Cardiac fibroblast (primary cell): Measurements from ENCODE around the gene ATXN1.
A peak's percentile ranks its signal among the peaks of the same experiment; 100 is the strongest.

ENCODE experiments used
- DNase-seq, 2 donors: peaks; one replicate each; pipeline versions ENCODE4 v3.0.0 to v3.0.0-alpha.2; 2010; ENCODE audit warnings: low read depth in 2 of 2
- H3K4me3 ChIP-seq, 2 donors: replicated peaks in 1 of 2; 1 replicate in 1 of 2; 2 replicates in 1 of 2; pipeline ENCODE4 v1.5.1; 2011; ENCODE audit warnings: low read depth in 2 of 2, low read length in 2 of 2, mild to moderate bottlenecking in 2 of 2, moderate library complexity in 1 of 2
- TF ChIP-seq, protein P1 (sequence below): IDR thresholded peaks from one replicate; pipeline ENCODE4 v1.5.1; 2011; ENCODE audit warnings: low read depth, mild to moderate bottlenecking, low read length, inconsistent platforms

ATXN1 gene

GRCh38 chr6:16503241-16503775 lies 258.0 kb downstream of the ATXN1 start:
- H3K4me3 ChIP-seq = no peak overlapping the region
- DNase-seq = no peak
- TF ChIP-seq, protein P1, sequence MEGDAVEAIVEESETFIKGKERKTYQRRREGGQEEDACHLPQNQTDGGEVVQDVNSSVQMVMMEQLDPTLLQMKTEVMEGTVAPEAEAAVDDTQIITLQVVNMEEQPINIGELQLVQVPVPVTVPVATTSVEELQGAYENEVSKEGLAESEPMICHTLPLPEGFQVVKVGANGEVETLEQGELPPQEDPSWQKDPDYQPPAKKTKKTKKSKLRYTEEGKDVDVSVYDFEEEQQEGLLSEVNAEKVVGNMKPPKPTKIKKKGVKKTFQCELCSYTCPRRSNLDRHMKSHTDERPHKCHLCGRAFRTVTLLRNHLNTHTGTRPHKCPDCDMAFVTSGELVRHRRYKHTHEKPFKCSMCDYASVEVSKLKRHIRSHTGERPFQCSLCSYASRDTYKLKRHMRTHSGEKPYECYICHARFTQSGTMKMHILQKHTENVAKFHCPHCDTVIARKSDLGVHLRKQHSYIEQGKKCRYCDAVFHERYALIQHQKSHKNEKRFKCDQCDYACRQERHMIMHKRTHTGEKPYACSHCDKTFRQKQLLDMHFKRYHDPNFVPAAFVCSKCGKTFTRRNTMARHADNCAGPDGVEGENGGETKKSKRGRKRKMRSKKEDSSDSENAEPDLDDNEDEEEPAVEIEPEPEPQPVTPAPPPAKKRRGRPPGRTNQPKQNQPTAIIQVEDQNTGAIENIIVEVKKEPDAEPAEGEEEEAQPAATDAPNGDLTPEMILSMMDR = no peak

GRCh38 chr6:16498957-16499356 lies 262.3 kb downstream of the ATXN1 start:
- H3K4me3 ChIP-seq = no peak overlapping the region
- no peak for DNase-seq
- TF ChIP-seq, protein P1 = no peak

GRCh38 chr6:16498237-16498636 lies 263.0 kb downstream of the ATXN1 start:
- no peak for DNase-seq
- TF ChIP-seq, protein P1 = no peak
- no peak overlapping the region for H3K4me3 ChIP-seq

DNA sequence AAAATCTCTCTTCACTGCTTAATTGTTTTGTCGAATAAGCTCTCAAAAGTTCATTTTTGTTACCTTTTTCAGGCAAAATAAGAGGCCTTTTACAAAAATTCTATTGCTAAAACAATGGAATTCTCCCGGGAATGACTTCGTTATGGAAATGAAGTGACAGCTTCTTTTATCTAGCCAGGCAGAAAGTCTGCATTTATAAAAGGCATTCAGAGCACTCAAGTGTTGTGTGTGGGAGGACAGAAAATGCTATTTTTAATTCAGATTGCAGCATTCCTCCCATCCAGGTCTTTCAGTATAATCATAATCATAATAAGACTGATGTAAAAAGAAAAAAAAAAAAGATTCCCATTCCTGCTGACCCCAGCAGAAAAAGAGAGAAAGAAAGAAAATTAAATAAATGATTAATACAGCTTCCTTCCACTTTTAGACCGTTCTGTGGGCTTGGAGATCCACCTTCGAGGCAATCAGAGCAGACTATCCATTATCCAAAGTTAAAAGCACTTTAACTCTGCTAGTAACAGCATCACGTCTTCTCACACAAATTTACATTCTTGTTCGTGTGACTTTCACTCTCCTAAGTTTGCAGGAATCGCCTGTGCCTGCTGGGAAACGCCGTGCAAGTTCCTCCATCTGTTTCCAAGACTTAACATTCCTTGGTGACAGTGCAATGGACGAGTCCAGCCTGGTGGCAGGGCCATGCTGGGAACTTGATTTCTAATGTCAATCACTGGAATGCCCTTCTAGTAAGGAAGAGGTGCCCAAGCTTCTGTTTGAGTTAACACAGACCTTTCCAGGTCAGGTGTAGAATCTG lies 264.1 kb downstream of the ATXN1 start:
- peak in 1 of 2 donors; percentile 50 for DNase-seq
- TF ChIP-seq, protein P1 = no peak
- no peak overlapping the region for H3K4me3 ChIP-seq

DNA sequence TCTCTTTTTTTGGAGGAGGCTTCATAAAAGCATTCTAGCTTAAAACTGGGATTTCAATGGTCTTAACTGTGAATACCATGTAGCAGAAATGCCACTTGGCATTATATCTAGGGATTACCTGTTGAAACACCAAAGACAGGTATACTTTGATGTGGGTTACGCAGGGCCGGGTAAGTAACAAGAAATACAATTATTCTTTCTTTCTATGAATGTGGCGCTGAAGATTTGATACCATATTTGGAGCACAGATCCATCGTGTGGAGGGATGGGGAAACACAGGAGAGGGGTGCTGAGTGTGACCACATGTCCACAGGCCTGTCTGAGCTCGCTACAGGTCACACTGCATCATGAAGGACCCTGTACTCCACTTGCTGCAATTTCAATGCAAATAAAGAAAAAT lies 265.1 kb downstream of the ATXN1 start:
- TF ChIP-seq, protein P1 = no peak
- no peak overlapping the region for H3K4me3 ChIP-seq
- DNase-seq = no peak

GRCh38 chr6:16494793-16495192 lies 266.5 kb downstream of the ATXN1 start:
- H3K4me3 ChIP-seq = no peak overlapping the region
- TF ChIP-seq, protein P1 = no peak
- no peak for DNase-seq
